CD14-positive monocyte (primary cell): ENCODE measurements around the gene SPC24. TPM values are rescaled to one million over a fixed set of nuclear protein-coding genes. Genes with fewer than 3 reads are reported as not detected.

Experiments
- DNase-seq, 3 donors: peaks; one replicate each; pipeline ENCODE4 v3.0.0-alpha.2; 2011 to 2022
- H2AFZ ChIP-seq: 2 replicates; pipeline ENCODE4 v1.6.0; 2012; ENCODE audit warnings: mild to moderate bottlenecking, low read depth, low read length, inconsistent platforms; ENCODE audit not compliant: insufficient read depth, poor library complexity, severe bottlenecking
- H3K27ac ChIP-seq, 2 donors: 1 replicate in 1 of 2; 2 replicates in 1 of 2; pipeline ENCODE4 v1.5.1; 2012 to 2013; ENCODE audit warnings: low read length in 2 of 2, control low read depth in 1 of 2, inconsistent platforms in 1 of 2, low read depth in 1 of 2, mild to moderate bottlenecking in 1 of 2
- H3K27me3 ChIP-seq, 2 donors: one replicate each; pipeline versions ENCODE4 v1.6.0 to v1.6.1; 2011 to 2013; ENCODE audit warnings: low read length in 2 of 2; ENCODE audit not compliant: control insufficient read depth in 2 of 2, insufficient read depth in 2 of 2
- H3K36me3 ChIP-seq, 2 donors: replicated peaks in 1 of 2; 1 replicate in 1 of 2; 2 replicates in 1 of 2; pipeline versions ENCODE4 v1.5.1 to v1.6.1; 2012 to 2013; ENCODE audit warnings: low read length in 2 of 2, control low read depth in 1 of 2, inconsistent platforms in 1 of 2, mild to moderate bottlenecking in 1 of 2; ENCODE audit not compliant: insufficient read depth in 2 of 2, control insufficient read depth in 1 of 2
- H3K4me1 ChIP-seq, 2 donors: 1 replicate in 1 of 2; 2 replicates in 1 of 2; pipeline versions ENCODE4 v1.5.1 to v1.6.1; 2012 to 2013; ENCODE audit warnings: low read length in 2 of 2, control low read depth in 1 of 2, inconsistent platforms in 1 of 2, mild to moderate bottlenecking in 1 of 2, moderate library complexity in 1 of 2; ENCODE audit not compliant: insufficient read depth in 2 of 2, control insufficient read depth in 1 of 2
- H3K4me2 ChIP-seq: replicated peaks from 2 replicates; pipeline ENCODE3; 2012; ENCODE audit warnings: low read length, moderate library complexity, mild to moderate bottlenecking; ENCODE audit not compliant: poor library complexity, severe bottlenecking; ENCODE audit errors: extremely low read depth
- H3K4me3 ChIP-seq, 3 experiments: fragments of 200-600 bp in 1 of 3; sonication (generic) in 1 of 3; replicated peaks in 1 of 3; 1 replicate in 2 of 3; 2 replicates in 1 of 3; pipeline ENCODE4 v1.5.1; 2011 to 2013; ENCODE audit warnings: low read length in 3 of 3, mild to moderate bottlenecking in 3 of 3, control low read depth in 2 of 3, low read depth in 2 of 3, inconsistent platforms in 1 of 3, moderate library complexity in 1 of 3
- H3K79me2 ChIP-seq: 2 replicates; pipeline ENCODE4 v1.6.0; 2012; ENCODE audit warnings: mild to moderate bottlenecking, control low read depth, inconsistent platforms, low read length, moderate library complexity; ENCODE audit not compliant: insufficient read depth
- H3K9ac ChIP-seq: 2 replicates; pipeline ENCODE4 v1.6.0; 2017; ENCODE audit warnings: low read length, mild to moderate bottlenecking; ENCODE audit not compliant: insufficient read depth, poor library complexity, severe bottlenecking
- H3K9me3 ChIP-seq, 2 donors: replicated peaks in 1 of 2; 1 replicate in 1 of 2; 2 replicates in 1 of 2; pipeline versions ENCODE4 v1.5.1 to v1.6.1; 2012 to 2013; ENCODE audit warnings: low read length in 2 of 2, control low read depth in 1 of 2; ENCODE audit not compliant: control insufficient read depth in 1 of 2, insufficient read depth in 1 of 2
- H4K20me1 ChIP-seq: 2 replicates; pipeline ENCODE4 v1.6.0; 2012; ENCODE audit warnings: mild to moderate bottlenecking, low read length, control low read depth, moderate library complexity; ENCODE audit not compliant: insufficient read depth
- H3K27ac Mint-ChIP-seq, 7 donors: one replicate each; pipeline ENCODE4 v1.8.0; 2020; ENCODE audit warnings: mild to moderate bottlenecking in 7 of 7, mixed read lengths in 7 of 7, moderate library complexity in 6 of 7, inconsistent platforms in 2 of 7
- H3K27me3 Mint-ChIP-seq, 3 donors: one replicate each; pipeline ENCODE4 v1.8.0; 2021 to 2022; ENCODE audit warnings: low read depth in 3 of 3, mild to moderate bottlenecking in 3 of 3, mixed read lengths in 3 of 3, moderate library complexity in 3 of 3, inconsistent platforms in 1 of 3
- H3K36me3 Mint-ChIP-seq, 2 donors: one replicate each; pipeline ENCODE4 v1.8.0; 2020; ENCODE audit warnings: mixed read lengths in 2 of 2, inconsistent platforms in 1 of 2, mild to moderate bottlenecking in 1 of 2
- H3K4me1 Mint-ChIP-seq: one replicate; pipeline ENCODE4 v1.8.0; 2020; ENCODE audit warnings: mild to moderate bottlenecking, mixed read lengths
- H3K4me3 Mint-ChIP-seq, 2 donors: one replicate each; pipeline ENCODE4 v1.8.0; 2020; ENCODE audit warnings: mild to moderate bottlenecking in 2 of 2, mixed read lengths in 2 of 2, moderate library complexity in 1 of 2
- H3K9me3 Mint-ChIP-seq, 7 donors: one replicate each; pipeline ENCODE4 v1.8.0; 2020 to 2022; ENCODE audit warnings: mixed read lengths in 7 of 7, mild to moderate bottlenecking in 6 of 7, moderate library complexity in 6 of 7, inconsistent platforms in 2 of 7
- CTCF ChIP-seq: fragments of 200-600 bp; IDR thresholded peaks from one replicate; pipeline ENCODE4 v1.8.0; 2022; ENCODE audit warnings: antibody characterized with exemption, mild to moderate bottlenecking
- WGBS: methylation state at CpG from one replicate; pipeline ENCODE4 v1.1.5; 2013; ENCODE audit warnings: missing lambda C conversion rate; ENCODE audit not compliant: insufficient coverage; 5-methylcytosine and 5-hydroxymethylcytosine counted together
- intact Hi-C, 2 donors: fragments of 100-400 bp; cut with micrococcal nuclease; formaldehyde crosslinking; loops; one replicate each; pipeline versions ENCODE4 v1.15.0 to v1.15.1; 2023
- polyA plus RNA-seq, 3 donors: library from polyadenylated mRNA; depleted of rRNA in 1 of 3; unstranded in 2 of 3; stranded (reverse) in 1 of 3; fragments of 300-500 nt in 2 of 3; fragments of >200 nt in 1 of 3; fragmentation: Illumina TruSeq in 2 of 3; gene quantifications; 1 replicate in 2 of 3; 2 replicates in 1 of 3; pipeline ENCODE4 v1.2.3, GENCODE V29; 2012 to 2021

SPC24 gene
- polyA plus RNA-seq, 3 donors, result 0.27 TPM; not detected in 2

DNA sequence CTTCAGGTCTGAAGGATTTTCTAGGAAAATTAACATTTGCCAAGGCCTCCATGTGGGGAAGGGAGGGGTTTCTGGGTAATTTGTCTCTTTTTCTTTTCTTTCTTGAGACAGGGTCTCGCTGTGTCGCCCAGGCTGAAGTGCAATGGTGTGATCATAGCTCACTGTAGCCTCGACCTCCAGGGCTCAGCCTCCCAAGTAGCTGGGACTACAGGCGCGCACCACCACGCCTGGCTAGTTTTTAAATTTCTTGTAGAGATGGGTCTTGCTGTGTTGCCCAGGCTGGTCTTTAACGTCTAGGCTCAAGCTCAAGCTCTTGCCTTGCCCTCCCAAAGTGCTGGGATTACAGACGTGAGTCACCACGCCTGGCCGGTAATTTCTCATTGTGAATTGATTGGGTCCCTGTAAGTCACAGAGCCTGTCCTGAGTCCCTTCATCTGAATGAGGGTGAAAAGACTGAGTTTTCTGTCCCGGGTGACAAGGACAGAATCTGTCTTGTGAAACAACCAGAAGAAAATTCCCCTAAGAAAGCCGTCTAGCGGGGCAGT lies 10.0 kb upstream of the SPC24 start:
- TF ChIP-seq CTCF, result no peak
- no peaks in the 10 kb centered on the region for H3K27me3 ChIP-seq
- 92% methylated on average over 8 of the region's 13 CpGs for WGBS
- H3K27ac Mint-ChIP-seq, result no peak overlapping the region
- H4K20me1 ChIP-seq, result no peaks in the 10 kb centered on the region
- no peak overlapping the region for H3K27ac ChIP-seq
- no peaks in the 10 kb centered on the region for H3K79me2 ChIP-seq
- no peak overlapping the region for H3K9ac ChIP-seq
- intact Hi-C loops, result no loop called here
- H3K4me3 ChIP-seq, result no peak overlapping the region
- H2AFZ ChIP-seq, result no peak overlapping the region
- H3K36me3 Mint-ChIP-seq, result peaks cover 0 to 7% of the 10 kb centered on the region in 2 donors
- H3K9me3 ChIP-seq, result no peaks in the 10 kb centered on the region
- no peak for DNase-seq
- H3K9me3 Mint-ChIP-seq, result peaks cover 0 to 11% (median 0%) of the 10 kb centered on the region in 7 donors
- no peaks in the 10 kb centered on the region for H3K4me1 Mint-ChIP-seq
- H3K4me2 ChIP-seq, result no peak overlapping the region
- H3K27me3 Mint-ChIP-seq, result peaks cover 3 to 4% (median 3%) of the 10 kb centered on the region in 3 donors
- no peaks in the 10 kb centered on the region for H3K4me1 ChIP-seq
- no peaks in the 10 kb centered on the region for H3K36me3 ChIP-seq
- no peak overlapping the region for H3K4me3 Mint-ChIP-seq

DNA sequence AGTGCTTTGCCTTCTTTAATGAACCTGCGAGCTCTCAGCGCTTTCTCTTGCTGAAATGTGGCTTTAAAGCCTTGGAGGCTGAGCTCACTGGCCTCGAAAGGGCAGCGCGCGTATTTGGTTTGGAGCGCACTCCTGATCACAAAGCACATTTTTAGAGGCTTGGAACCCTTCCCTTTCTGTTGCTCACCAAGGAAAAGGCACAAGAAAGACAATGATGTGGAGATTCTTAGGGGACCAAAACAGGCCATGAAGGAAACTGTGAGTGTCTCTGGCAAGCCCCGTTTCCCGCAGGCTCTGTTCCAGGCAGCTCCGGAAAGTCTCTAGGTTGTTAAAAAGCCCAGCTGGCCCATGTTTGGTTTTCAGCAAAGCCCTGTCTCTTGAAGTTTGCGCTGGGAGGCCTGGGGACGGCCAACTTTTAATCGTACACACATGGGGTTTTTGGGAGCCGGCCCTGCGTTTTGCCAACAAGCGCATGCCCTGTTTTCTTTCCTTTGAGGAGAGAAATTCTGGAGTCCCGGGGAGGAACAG lies 9.4 kb upstream of the SPC24 start:
- Histone ChIP-seq H3K27me3 (no peaks in the 10 kb centered on the region), H3K4me1 (no peaks in the 10 kb centered on the region), H3K4me2 (no peak overlapping the region), H3K36me3 (no peaks in the 10 kb centered on the region), H2AFZ (no peak overlapping the region), H3K27ac (no peak overlapping the region), H4K20me1 (no peaks in the 10 kb centered on the region), H3K9ac (no peak overlapping the region), H3K9me3 (no peaks in the 10 kb centered on the region), H3K79me2 (no peaks in the 10 kb centered on the region), H3K4me3 (no peak overlapping the region)
- Mint-ChIP-seq H3K4me1 (peaks cover 3% of the 10 kb centered on the region), H3K4me3 (no peak overlapping the region), H3K36me3 (peaks cover 0 to 4% of the 10 kb centered on the region in 2 donors), H3K9me3 (peaks cover 0 to 15% (median 0%) of the 10 kb centered on the region in 7 donors), H3K27ac (no peak overlapping the region), H3K27me3 (peaks cover 3 to 6% (median 3%) of the 10 kb centered on the region in 3 donors)
- 97% methylated on average over 16 of the region's 17 CpGs for WGBS
- no peak for DNase-seq
- no peak for TF ChIP-seq CTCF
- intact Hi-C loops, result no loop called here
